ENCODE measurements around the gene PARP1. TPM values are rescaled to one million over a fixed set of nuclear protein-coding genes. Genes with fewer than 3 reads are reported as not detected.

PARP1 gene
- total RNA-seq, 1 donor from 2014 or later = 101 TPM

GRCh38 chr1:226362361-226362760 lies 45.5 kb downstream of the PARP1 start:
- Mint-ChIP-seq H3K27ac (no peak overlapping the region), H3K4me3 (no peak overlapping the region), H3K36me3 (peaks cover 64% of the 10 kb centered on the region), H3K4me1 (no peaks in the 10 kb centered on the region), H3K9me3 (no peaks in the 10 kb centered on the region), H3K27me3 (ENCODE audit: low read depth) (no peaks in the 10 kb centered on the region)
- DNase-seq (ENCODE audit: low spot score in 2 of 2, unreplicated experiment in 2 of 2) = no peak
- TF ChIP-seq, protein P1, sequence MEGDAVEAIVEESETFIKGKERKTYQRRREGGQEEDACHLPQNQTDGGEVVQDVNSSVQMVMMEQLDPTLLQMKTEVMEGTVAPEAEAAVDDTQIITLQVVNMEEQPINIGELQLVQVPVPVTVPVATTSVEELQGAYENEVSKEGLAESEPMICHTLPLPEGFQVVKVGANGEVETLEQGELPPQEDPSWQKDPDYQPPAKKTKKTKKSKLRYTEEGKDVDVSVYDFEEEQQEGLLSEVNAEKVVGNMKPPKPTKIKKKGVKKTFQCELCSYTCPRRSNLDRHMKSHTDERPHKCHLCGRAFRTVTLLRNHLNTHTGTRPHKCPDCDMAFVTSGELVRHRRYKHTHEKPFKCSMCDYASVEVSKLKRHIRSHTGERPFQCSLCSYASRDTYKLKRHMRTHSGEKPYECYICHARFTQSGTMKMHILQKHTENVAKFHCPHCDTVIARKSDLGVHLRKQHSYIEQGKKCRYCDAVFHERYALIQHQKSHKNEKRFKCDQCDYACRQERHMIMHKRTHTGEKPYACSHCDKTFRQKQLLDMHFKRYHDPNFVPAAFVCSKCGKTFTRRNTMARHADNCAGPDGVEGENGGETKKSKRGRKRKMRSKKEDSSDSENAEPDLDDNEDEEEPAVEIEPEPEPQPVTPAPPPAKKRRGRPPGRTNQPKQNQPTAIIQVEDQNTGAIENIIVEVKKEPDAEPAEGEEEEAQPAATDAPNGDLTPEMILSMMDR (IDR thresholded peaks at IDR 0.05; ENCODE audit: unreplicated experiment) = no peak

- Mint-ChIP-seq H3K27me3 (ENCODE audit: low read depth) (no peaks in the 10 kb centered on the region), H3K4me3 (no peak overlapping the region), H3K4me1 (no peaks in the 10 kb centered on the region), H3K36me3 (peaks cover 70% of the 10 kb centered on the region), H3K9me3 (no peaks in the 10 kb centered on the region), H3K27ac (no peak overlapping the region)
- DNase-seq (ENCODE audit: low spot score in 2 of 2, unreplicated experiment in 2 of 2) = no peak
- TF ChIP-seq, protein P1 (IDR thresholded peaks at IDR 0.05; ENCODE audit: unreplicated experiment) = no peak
Measured at GRCh38 chr1:226360106-226360746, 47.7 kb downstream of the PARP1 start.

DNA sequence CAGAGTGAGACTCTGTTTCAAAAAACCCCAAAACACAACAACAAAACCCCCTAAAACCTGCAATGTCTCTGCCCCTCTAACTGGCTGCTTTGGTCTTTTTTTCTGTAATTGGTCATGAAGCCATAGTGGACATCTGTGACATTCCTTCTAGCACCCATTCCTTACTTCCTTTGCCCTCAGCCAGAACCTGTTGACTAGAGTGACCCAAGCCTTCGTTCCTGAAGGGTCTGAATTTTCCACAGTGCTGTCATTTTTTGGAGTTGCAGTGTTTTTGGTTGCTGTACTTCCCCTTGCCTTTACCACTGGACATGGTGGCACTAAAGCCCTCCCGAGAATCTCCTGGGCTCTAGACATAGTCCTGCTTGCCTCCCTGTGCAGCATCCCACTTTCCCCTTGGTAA lies 50.5 kb downstream of the PARP1 start:
- H3K4me3 Mint-ChIP-seq = no peak overlapping the region

DNA sequence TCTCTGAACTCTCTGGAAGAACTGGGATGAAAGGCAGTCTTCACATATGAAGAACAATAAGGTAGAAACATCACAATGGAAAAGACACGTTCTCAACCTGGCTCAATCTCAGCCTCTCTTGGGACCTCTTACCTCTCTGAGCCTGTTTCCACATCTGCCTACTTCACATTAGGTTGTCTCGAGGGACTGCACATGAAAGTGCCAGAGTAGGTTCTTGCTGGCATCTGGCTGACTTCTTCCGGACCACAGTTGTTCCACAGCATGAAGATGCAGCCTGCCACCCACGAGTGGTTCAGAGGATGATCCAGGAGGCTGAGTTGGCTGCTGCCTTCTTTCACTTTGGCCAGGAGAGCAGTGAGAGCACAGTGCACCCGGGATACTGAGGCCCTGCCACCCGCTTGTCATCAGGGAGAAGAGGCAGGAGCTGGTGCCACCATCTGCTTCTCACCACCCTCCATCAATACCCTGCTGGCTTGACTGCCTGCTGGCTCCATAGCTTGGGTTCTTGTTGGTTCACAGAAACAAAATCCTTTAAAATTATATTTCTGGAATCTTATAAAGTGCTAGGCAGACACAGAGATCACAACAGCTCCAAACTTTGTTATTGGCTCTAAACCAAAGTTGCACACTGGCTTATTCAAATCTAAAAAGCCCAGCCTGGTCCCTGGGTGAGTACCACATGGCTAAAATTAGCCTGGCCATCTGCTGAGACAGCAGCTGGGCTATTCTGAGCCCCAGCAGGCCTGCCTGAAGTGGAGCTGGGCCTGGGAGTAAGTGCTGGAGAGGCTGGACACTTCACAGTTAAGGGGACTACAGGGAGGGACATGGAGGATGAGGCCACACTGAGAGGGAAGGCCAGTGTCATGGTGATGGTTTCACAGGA lies 52.0 kb downstream of the PARP1 start:
- DNase-seq (ENCODE audit: low spot score in 2 of 2, unreplicated experiment in 2 of 2) = no peak
- Mint-ChIP-seq H3K4me3 (no peak overlapping the region), H3K36me3 (peaks cover 34% of the 10 kb centered on the region), H3K27me3 (ENCODE audit: low read depth) (no peaks in the 10 kb centered on the region), H3K9me3 (no peaks in the 10 kb centered on the region), H3K4me1 (peaks cover 3% of the 10 kb centered on the region), H3K27ac (no peak overlapping the region)
- TF ChIP-seq, protein P1 (IDR thresholded peaks at IDR 0.05; ENCODE audit: unreplicated experiment) = no peak

More for the DNA sequence above, 50.5 kb downstream of the PARP1 start:
- Mint-ChIP-seq H3K9me3 (no peaks in the 10 kb centered on the region), H3K4me1 (peaks cover 3% of the 10 kb centered on the region), H3K27me3 (ENCODE audit: low read depth) (no peaks in the 10 kb centered on the region), H3K27ac (no peak overlapping the region), H3K36me3 (peaks cover 47% of the 10 kb centered on the region)
- DNase-seq (ENCODE audit: low spot score in 2 of 2, unreplicated experiment in 2 of 2) = no peak
- TF ChIP-seq, protein P1 (IDR thresholded peaks at IDR 0.05; ENCODE audit: unreplicated experiment) = no peak

- H3K27ac Mint-ChIP-seq = no peak overlapping the region
- no peak for DNase-seq (ENCODE audit: low spot score in 2 of 2, unreplicated experiment in 2 of 2)
- H3K9me3 Mint-ChIP-seq = no peaks in the 10 kb centered on the region
- peaks cover 10% of the 10 kb centered on the region for H3K4me1 Mint-ChIP-seq
- TF ChIP-seq, protein P1 (IDR thresholded peaks at IDR 0.05; ENCODE audit: unreplicated experiment) = no peak
- peaks cover 26% of the 10 kb centered on the region for H3K36me3 Mint-ChIP-seq
- H3K4me3 Mint-ChIP-seq = no peak overlapping the region
- H3K27me3 Mint-ChIP-seq (ENCODE audit: low read depth) = no peaks in the 10 kb centered on the region
Measured at GRCh38 chr1:226355016-226355415, 52.9 kb downstream of the PARP1 start.
